Natural killer cell treated with Interleukin-12 subunit alpha and Interleukin-12 subunit beta and Interleukin-15 and Interleukin-18, amount 100 ng/mL, for 72 hours (primary cell): ENCODE results near the gene TST. TPM values are rescaled to one million over a fixed set of nuclear protein-coding genes. Genes with fewer than 3 reads are reported as not detected.

Experiments used
- ATAC-seq, 2 donors: fragments of 150-1000 bp; cut with Tn5 transposase in 1 of 2; sonication (Bioruptor Pico), chemical (Tn5 transposase) in 1 of 2; 2 replicates each; pipeline ENCODE4 v1.10.0; 2021
- DNase-seq: peaks from one replicate; pipeline ENCODE4 v3.0.0; 2022; ENCODE audit warnings: low spot score
- H3K27ac Mint-ChIP-seq, 2 donors: 1 replicate in 1 of 2; 2 replicates in 1 of 2; pipeline ENCODE4 v1.8.0; 2022; ENCODE audit warnings: mixed read lengths in 2 of 2, mild to moderate bottlenecking in 1 of 2, moderate library complexity in 1 of 2
- H3K27me3 Mint-ChIP-seq, 2 donors: 1 replicate in 1 of 2; 2 replicates in 1 of 2; pipeline ENCODE4 v1.8.0; 2022; ENCODE audit warnings: mixed read lengths in 2 of 2
- H3K36me3 Mint-ChIP-seq: one replicate; pipeline ENCODE4 v1.8.0; 2022; ENCODE audit warnings: mixed read lengths
- H3K4me1 Mint-ChIP-seq, 2 donors: 1 replicate in 1 of 2; 2 replicates in 1 of 2; pipeline ENCODE4 v1.8.0; 2022; ENCODE audit warnings: low read depth in 2 of 2, mixed read lengths in 2 of 2, mild to moderate bottlenecking in 1 of 2
- H3K4me3 Mint-ChIP-seq: one replicate; pipeline ENCODE4 v1.8.0; 2022; ENCODE audit warnings: mixed read lengths
- H3K9me3 Mint-ChIP-seq: 2 replicates; pipeline ENCODE4 v1.8.0; 2022; ENCODE audit warnings: mixed read lengths
- total RNA-seq, 2 donors: library from RNA; stranded (reverse); gene quantifications; one replicate each; pipeline ENCODE4 v1.2.3, GENCODE V29; 2022

Gene TST
- total RNA-seq, 2 donors from 2014 or later, result 12.2 to 17.9 TPM

- peaks cover 0 to 3% of the 10 kb centered on the region in 2 donors for H3K4me1 Mint-ChIP-seq
- no peaks in the 10 kb centered on the region for H3K9me3 Mint-ChIP-seq
- H3K27me3 Mint-ChIP-seq, result peaks cover 12 to 32% of the 10 kb centered on the region in 2 donors
- H3K4me3 Mint-ChIP-seq, result no peak overlapping the region
- H3K36me3 Mint-ChIP-seq, result no peaks in the 10 kb centered on the region
- ATAC-seq (no peak), DNase-seq (no peak)
- no peak overlapping the region for H3K27ac Mint-ChIP-seq
Measured at GRCh38 chr22:36963302-36963701, 55.9 kb downstream of the TST start.

- H3K36me3 Mint-ChIP-seq, result peaks cover 5% of the 10 kb centered on the region
- no peak overlapping the region for H3K4me3 Mint-ChIP-seq
- peaks cover 12 to 36% of the 10 kb centered on the region in 2 donors for H3K27me3 Mint-ChIP-seq
Measured at GRCh38 chr22:36961626-36962025, 57.6 kb downstream of the TST start.

More at GRCh38 chr22:36961626-36962025, 57.6 kb downstream of the TST start:
- DNase-seq, result no peak
- Mint-ChIP-seq H3K9me3 (peaks cover 3% of the 10 kb centered on the region), H3K27ac (no peak overlapping the region), H3K4me1 (peaks cover 0 to 3% of the 10 kb centered on the region in 2 donors)
- ATAC-seq, result no peak

Other genes with a start within 250 kb of the TST start
- 10 to 100 TPM; 23.3 to 37.8 TPM for gene IFT27, start 243.3 kb downstream of the TST start, total RNA-seq
- gene PVALB, start 202.4 kb downstream of the TST start, total RNA-seq, result not detected
- gene NCF4, start 158.4 kb downstream of the TST start, total RNA-seq, result 10 to 100 TPM; 24.2 to 53.1 TPM
- gene CSF2RB, start 105.8 kb downstream of the TST start, total RNA-seq, result 10 to 100 TPM in 1 of 2 donors, 1 to 10 TPM in 1; 5.0 to 47.9 TPM
- gene MPST, start 295 bp upstream of the TST start, total RNA-seq, result 10 to 100 TPM; 27.6 to 51.1 TPM
- gene KCTD17, start 32.3 kb upstream of the TST start, total RNA-seq, result 10 to 100 TPM; 30.5 to 43.8 TPM
- gene TMPRSS6, start 90.3 kb upstream of the TST start, total RNA-seq, result 1 to 10 TPM; 1.8 to 1.9 TPM
- gene IL2RB, start 130.5 kb upstream of the TST start, total RNA-seq, result 100 to 1,000 TPM; 508 to 635 TPM
- gene C1QTNF6, start 168.8 kb upstream of the TST start, total RNA-seq, result 1 to 10 TPM; 1.3 to 3.9 TPM
- gene SSTR3, start 193.0 kb upstream of the TST start, total RNA-seq, result under 1 TPM; 0.11 to 0.29 TPM
- 1,000 to 10,000 TPM in 1 of 2 donors, 100 to 1,000 TPM in 1; 666 to 1,078 TPM for gene RAC2, start 224.8 kb upstream of the TST start, total RNA-seq